ENCODE results near the gene ETFDH.
A peak's percentile ranks its signal among the peaks of the same experiment; 100 is the strongest.
"Not testable (repeated sequence)": the region's sequence is repeated elsewhere in the genome, so short reads cannot be mapped to it uniquely, and the experiment has no call there.

The ETFDH gene

GRCh38 chr4:158666892-158667291, 5.2 kb upstream of the ETFDH start:
- no peaks in the 10 kb centered on the region for H3K9me3 Mint-ChIP-seq
- no peak for ATAC-seq (ENCODE audit: low read depth)
- no peaks in the 10 kb centered on the region for H3K36me3 Mint-ChIP-seq
- no peak for DNase-seq (ENCODE audit: low spot score in 2 of 2)
- H3K4me1 Mint-ChIP-seq: peaks cover 9% of the 10 kb centered on the region
- H3K27me3 Mint-ChIP-seq: no peaks in the 10 kb centered on the region
- H3K27ac Mint-ChIP-seq: no peak overlapping the region
- no peak overlapping the region for H3K4me3 Mint-ChIP-seq

GRCh38 chr4:158667651-158668198, 4.4 kb upstream of the ETFDH start:
- no peak overlapping the region for H3K4me3 Mint-ChIP-seq
- no peak overlapping the region for H3K27ac Mint-ChIP-seq
- ATAC-seq (ENCODE audit: low read depth) (no peak), DNase-seq (ENCODE audit: low spot score in 2 of 2) (peak; percentile 7 to 13)
- no peaks in the 10 kb centered on the region for H3K36me3 Mint-ChIP-seq
- peaks cover 12% of the 10 kb centered on the region for H3K4me1 Mint-ChIP-seq
- no peaks in the 10 kb centered on the region for H3K9me3 Mint-ChIP-seq
- no peaks in the 10 kb centered on the region for H3K27me3 Mint-ChIP-seq

- Mint-ChIP-seq H3K9me3 (no peaks in the 10 kb centered on the region), H3K27me3 (no peaks in the 10 kb centered on the region), H3K36me3 (no peaks in the 10 kb centered on the region), H3K27ac (no peak overlapping the region), H3K4me3 (no peak overlapping the region), H3K4me1 (peaks cover 9% of the 10 kb centered on the region)
- ATAC-seq (ENCODE audit: low read depth) (no peak), DNase-seq (ENCODE audit: low spot score in 2 of 2) (no peak)
These were observed 2.8 kb upstream of the ETFDH start for GRCh38 chr4:158669310-158669709.

GRCh38 chr4:158670975-158671664, 976 bp upstream of the ETFDH start:
- H3K27me3 Mint-ChIP-seq: no peaks in the 10 kb centered on the region
- H3K36me3 Mint-ChIP-seq: no peaks in the 10 kb centered on the region
- peak; percentile 59 to 67 for DNase-seq (ENCODE audit: low spot score in 2 of 2)
- no peaks in the 10 kb centered on the region for H3K9me3 Mint-ChIP-seq
- peak overlapping the region; percentile 84 for H3K4me3 Mint-ChIP-seq
- H3K4me1 Mint-ChIP-seq: peaks cover 9% of the 10 kb centered on the region
- peak; percentile 33 for ATAC-seq (ENCODE audit: low read depth)
- peak overlapping the region; percentile 88 for H3K27ac Mint-ChIP-seq

GRCh38 chr4:158671665-158671914, 506 bp upstream of the ETFDH start, which contains the start of gene C4orf46:
Gene C4orf46 (minus strand): TSS chr4:158671887. CDS start chr4:158671801, 86 bp downstream.
- Mint-ChIP-seq H3K4me3 (peak within 1 kb of the TSS; percentile 84), H3K4me1 (peaks cover 9% of the 10 kb centered on the region), H3K27me3 (no peaks in the 10 kb centered on the region), H3K9me3 (no peaks in the 10 kb centered on the region), H3K36me3 (no peaks in the 10 kb centered on the region), H3K27ac (peak within 1 kb of the TSS; percentile 88)
- no peak for ATAC-seq (ENCODE audit: low read depth)
- no peak for DNase-seq (ENCODE audit: low spot score in 2 of 2)

- Mint-ChIP-seq H3K9me3 (no peaks in the 10 kb centered on the region), H3K4me1 (peaks cover 9% of the 10 kb centered on the region), H3K36me3 (no peaks in the 10 kb centered on the region), H3K27me3 (no peaks in the 10 kb centered on the region), H3K27ac (no peak overlapping the region), H3K4me3 (no peak overlapping the region)
- no peak for ATAC-seq (ENCODE audit: low read depth)
- no peak for DNase-seq (ENCODE audit: low spot score in 2 of 2)
These were observed 1.5 kb downstream of the ETFDH start for GRCh38 chr4:158673633-158674032.

GRCh38 chr4:158676076-158676475, 4.0 kb downstream of the ETFDH start:
- Mint-ChIP-seq H3K4me3 (no peak overlapping the region), H3K4me1 (peaks cover 4% of the 10 kb centered on the region), H3K27ac (no peak overlapping the region), H3K9me3 (no peaks in the 10 kb centered on the region), H3K27me3 (no peaks in the 10 kb centered on the region), H3K36me3 (peaks cover 2% of the 10 kb centered on the region)
- ATAC-seq (ENCODE audit: low read depth): no peak
- no peak for DNase-seq (ENCODE audit: low spot score in 2 of 2)

GRCh38 chr4:158678767-158679166, 6.7 kb downstream of the ETFDH start:
- DNase-seq (ENCODE audit: low spot score in 2 of 2) (no peak), ATAC-seq (ENCODE audit: low read depth) (no peak)
- H3K4me1 Mint-ChIP-seq: no peaks in the 10 kb centered on the region
- H3K4me3 Mint-ChIP-seq: no peak overlapping the region
- H3K9me3 Mint-ChIP-seq: no peaks in the 10 kb centered on the region
- peaks cover 2% of the 10 kb centered on the region for H3K36me3 Mint-ChIP-seq
- no peak overlapping the region for H3K27ac Mint-ChIP-seq
- no peaks in the 10 kb centered on the region for H3K27me3 Mint-ChIP-seq

GRCh38 chr4:158681629-158682028, 9.5 kb downstream of the ETFDH start:
- Mint-ChIP-seq H3K27me3 (no peaks in the 10 kb centered on the region), H3K4me1 (no peaks in the 10 kb centered on the region)
- no peak for DNase-seq (ENCODE audit: low spot score in 2 of 2)

GRCh38 chr4:158682066-158682465, 10.0 kb downstream of the ETFDH start:
- ATAC-seq (ENCODE audit: low read depth) (no peak), DNase-seq (ENCODE audit: low spot score in 2 of 2) (no peak)
- Mint-ChIP-seq H3K4me3 (no peak overlapping the region), H3K36me3 (peaks cover 11% of the 10 kb centered on the region), H3K27ac (no peak overlapping the region), H3K27me3 (no peaks in the 10 kb centered on the region), H3K4me1 (no peaks in the 10 kb centered on the region), H3K9me3 (no peaks in the 10 kb centered on the region)

More at GRCh38 chr4:158681629-158682028, 9.5 kb downstream of the ETFDH start:
- Mint-ChIP-seq H3K4me3 (no peak overlapping the region), H3K9me3 (no peaks in the 10 kb centered on the region), H3K36me3 (peaks cover 9% of the 10 kb centered on the region), H3K27ac (no peak overlapping the region)
- ATAC-seq (ENCODE audit: low read depth): no peak

- H3K9me3 Mint-ChIP-seq: no peaks in the 10 kb centered on the region
- no peak overlapping the region for H3K4me3 Mint-ChIP-seq
- DNase-seq (ENCODE audit: low spot score in 2 of 2) (no peak), ATAC-seq (ENCODE audit: low read depth) (no peak)
- no peaks in the 10 kb centered on the region for H3K27me3 Mint-ChIP-seq
- H3K27ac Mint-ChIP-seq: no peak overlapping the region
- peaks cover 18% of the 10 kb centered on the region for H3K36me3 Mint-ChIP-seq
- H3K4me1 Mint-ChIP-seq: no peaks in the 10 kb centered on the region
These were observed 16.7 kb downstream of the ETFDH start for GRCh38 chr4:158688813-158689212.

GRCh38 chr4:158704274-158704673, 32.2 kb downstream of the ETFDH start:
- Mint-ChIP-seq H3K9me3 (no peaks in the 10 kb centered on the region), H3K4me3 (no peak overlapping the region), H3K36me3 (peaks cover 15% of the 10 kb centered on the region), H3K27ac (no peak overlapping the region), H3K27me3 (no peaks in the 10 kb centered on the region), H3K4me1 (no peaks in the 10 kb centered on the region)
- ATAC-seq (ENCODE audit: low read depth): no peak
- no peak for DNase-seq (ENCODE audit: low spot score in 2 of 2)

GRCh38 chr4:158710814-158711213, 38.7 kb downstream of the ETFDH start:
- H3K9me3 Mint-ChIP-seq: no peaks in the 10 kb centered on the region
- no peak overlapping the region for H3K4me3 Mint-ChIP-seq
- no peaks in the 10 kb centered on the region for H3K27me3 Mint-ChIP-seq
- no peak overlapping the region for H3K27ac Mint-ChIP-seq
- no peak for DNase-seq (ENCODE audit: low spot score in 2 of 2)
- ATAC-seq (ENCODE audit: low read depth): no peak
- H3K4me1 Mint-ChIP-seq: no peaks in the 10 kb centered on the region
- H3K36me3 Mint-ChIP-seq: peaks cover 37% of the 10 kb centered on the region

- not testable (repeated sequence) for H3K27ac Mint-ChIP-seq; DNase-seq (ENCODE audit: low spot score in 2 of 2); H3K27me3 Mint-ChIP-seq; H3K9me3 Mint-ChIP-seq; H3K4me1 Mint-ChIP-seq; ATAC-seq (ENCODE audit: low read depth); H3K4me3 Mint-ChIP-seq
- H3K36me3 Mint-ChIP-seq: peaks cover 38% of the 10 kb centered on the region
These were observed 40.5 kb downstream of the ETFDH start for GRCh38 chr4:158712622-158713021.

GRCh38 chr4:158714937-158715336, 42.8 kb downstream of the ETFDH start:
- no peaks in the 10 kb centered on the region for H3K9me3 Mint-ChIP-seq
- H3K27me3 Mint-ChIP-seq: no peaks in the 10 kb centered on the region
- H3K27ac Mint-ChIP-seq: no peak overlapping the region
- ATAC-seq (ENCODE audit: low read depth): no peak
- no peak overlapping the region for H3K4me3 Mint-ChIP-seq
- DNase-seq (ENCODE audit: low spot score in 2 of 2): no peak
- peaks cover 48% of the 10 kb centered on the region for H3K36me3 Mint-ChIP-seq
- peaks cover 4% of the 10 kb centered on the region for H3K4me1 Mint-ChIP-seq
